Activated CD8-positive, alpha-beta memory T cell treated with anti-CD3 and anti-CD28 coated beads, Interleukin-2, amount 50 U/mL, for 24 hours (primary cell): ENCODE data around the gene BTD.
A peak's percentile ranks its signal among the peaks of the same experiment; 100 is the strongest.

Source experiments
- DNase-seq: peaks from one replicate; pipeline ENCODE4 v3.0.0-alpha.2; 2020; ENCODE audit errors: extremely low read depth

BTD gene, protein sequence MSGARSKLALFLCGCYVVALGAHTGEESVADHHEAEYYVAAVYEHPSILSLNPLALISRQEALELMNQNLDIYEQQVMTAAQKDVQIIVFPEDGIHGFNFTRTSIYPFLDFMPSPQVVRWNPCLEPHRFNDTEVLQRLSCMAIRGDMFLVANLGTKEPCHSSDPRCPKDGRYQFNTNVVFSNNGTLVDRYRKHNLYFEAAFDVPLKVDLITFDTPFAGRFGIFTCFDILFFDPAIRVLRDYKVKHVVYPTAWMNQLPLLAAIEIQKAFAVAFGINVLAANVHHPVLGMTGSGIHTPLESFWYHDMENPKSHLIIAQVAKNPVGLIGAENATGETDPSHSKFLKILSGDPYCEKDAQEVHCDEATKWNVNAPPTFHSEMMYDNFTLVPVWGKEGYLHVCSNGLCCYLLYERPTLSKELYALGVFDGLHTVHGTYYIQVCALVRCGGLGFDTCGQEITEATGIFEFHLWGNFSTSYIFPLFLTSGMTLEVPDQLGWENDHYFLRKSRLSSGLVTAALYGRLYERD

DNA sequence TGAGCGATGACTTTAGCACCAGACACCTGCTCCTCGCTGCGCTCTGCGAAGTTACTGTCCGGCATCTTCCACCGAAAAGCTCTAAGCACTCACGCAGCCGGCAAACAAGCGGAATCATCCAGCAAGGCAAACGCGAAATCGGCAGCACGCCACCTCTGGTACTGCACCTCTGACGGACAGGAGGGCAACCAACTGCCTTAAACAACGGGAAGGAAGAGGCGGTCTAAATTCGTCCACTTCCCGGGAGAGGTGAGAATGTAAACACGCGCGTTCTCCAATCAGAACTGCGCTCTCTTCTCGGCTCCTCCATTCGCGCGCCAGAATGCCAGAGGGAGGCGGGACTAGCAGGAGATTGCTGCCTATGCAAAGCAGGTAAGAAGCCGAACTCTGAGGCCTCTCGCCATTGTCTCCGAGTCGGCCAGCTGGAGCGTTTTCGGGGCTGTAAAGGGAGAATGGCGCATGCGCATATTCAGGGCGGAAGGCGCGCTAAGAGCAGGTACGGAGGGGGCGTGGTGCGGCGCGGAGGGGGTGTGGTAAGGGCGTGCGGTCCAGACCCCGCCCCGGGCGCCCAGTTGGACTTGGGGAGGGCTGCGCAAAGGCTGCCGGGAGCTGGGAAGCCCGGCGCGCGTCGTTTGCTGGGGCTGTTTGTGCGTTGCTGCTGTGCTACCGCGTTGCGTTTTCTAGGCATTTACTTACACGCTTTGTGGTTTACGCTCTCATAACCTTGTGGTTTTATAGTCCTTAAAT lies at the start of gene BTD, which contains the start of gene HACL1:
Gene BTD (plus strand): TSS at position 347 of the 747 bp plus-strand sequence. CDS start 33,695 bp downstream, outside the sequence.
Gene HACL1 (minus strand): TSS at position 171 of the 747 bp plus-strand sequence. CDS start 106 bp downstream, at position 65.
- peak; percentile 98 for DNase-seq

DNA sequence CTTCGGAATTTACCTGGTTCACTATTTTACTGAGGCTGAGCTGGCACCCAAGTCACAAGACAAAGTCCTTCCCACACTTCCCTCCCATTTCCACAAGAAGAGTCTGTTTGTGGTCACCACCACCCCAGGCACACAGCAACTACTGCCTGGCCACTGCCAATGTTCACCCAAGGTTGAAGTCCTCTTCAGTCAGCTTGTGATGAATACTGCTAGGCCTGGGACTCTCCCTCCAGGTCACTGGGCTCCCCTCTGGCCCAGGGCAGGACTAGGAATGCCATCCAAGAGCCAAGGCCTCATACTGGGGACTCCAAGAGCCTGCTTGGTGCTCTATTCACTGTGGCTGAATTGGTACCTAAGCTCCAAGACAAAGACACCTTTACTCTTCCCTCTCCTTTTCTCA lies 49.6 kb upstream of the BTD start:
- no peak for DNase-seq

DNA sequence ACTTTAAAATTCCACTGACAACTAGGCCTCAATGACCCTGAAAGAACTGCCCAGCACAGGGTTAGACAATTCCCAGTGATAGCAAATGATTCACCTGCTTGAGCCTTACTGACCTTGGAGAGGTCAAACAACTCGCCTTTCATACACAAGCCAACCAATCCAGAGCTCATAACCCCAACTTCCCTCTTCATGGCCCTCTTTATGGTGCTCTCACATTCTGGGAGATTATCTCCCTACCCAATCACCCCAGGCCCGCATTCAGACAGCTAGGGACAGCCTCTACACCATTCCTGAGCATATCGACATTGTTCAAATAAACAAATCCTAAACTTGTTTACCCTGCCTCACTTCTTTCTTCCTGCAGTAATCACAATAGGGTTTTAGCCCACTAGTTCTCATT lies 47.8 kb upstream of the BTD start:
- DNase-seq = no peak

DNA sequence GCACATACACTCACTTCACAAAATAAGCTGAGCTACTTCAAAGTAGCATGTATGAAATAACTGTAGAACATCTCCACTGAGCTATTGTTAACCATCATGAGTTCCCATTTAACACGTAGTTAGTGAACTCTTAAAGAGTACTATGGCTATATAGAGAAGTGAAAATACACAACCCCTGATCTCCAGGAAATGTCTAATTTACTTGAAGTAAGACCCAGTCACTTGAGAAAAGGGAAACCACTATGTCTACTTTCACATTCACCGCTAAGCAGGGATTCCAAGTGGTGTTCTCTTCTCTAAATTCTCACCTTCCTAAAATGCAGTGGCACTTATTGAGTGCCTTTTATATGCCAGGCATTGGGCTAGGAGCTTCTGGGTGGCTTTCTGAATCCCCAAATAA lies 45.0 kb upstream of the BTD start:
- no peak for DNase-seq

DNA sequence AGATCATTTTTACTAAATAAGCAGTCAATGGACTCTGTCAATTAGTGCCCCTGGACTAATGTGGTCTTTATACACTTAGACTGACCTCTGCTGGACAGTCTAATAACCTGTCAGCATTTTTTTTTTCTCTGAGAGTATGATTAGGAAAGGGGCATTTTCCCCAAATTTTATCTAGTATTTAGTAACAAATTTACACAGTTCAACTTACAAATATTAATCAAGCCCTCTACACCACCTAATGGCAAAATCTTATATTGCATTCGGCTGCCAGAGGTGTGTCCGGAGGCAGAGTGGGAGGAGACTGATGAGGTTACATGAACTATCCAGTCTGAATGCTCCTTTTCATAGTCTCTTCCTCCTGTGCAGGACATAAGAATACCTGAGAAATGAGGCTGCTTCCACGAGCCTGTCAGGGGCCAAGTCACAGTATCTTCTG lies 44.0 kb upstream of the BTD start:
- DNase-seq = no peak

DNA sequence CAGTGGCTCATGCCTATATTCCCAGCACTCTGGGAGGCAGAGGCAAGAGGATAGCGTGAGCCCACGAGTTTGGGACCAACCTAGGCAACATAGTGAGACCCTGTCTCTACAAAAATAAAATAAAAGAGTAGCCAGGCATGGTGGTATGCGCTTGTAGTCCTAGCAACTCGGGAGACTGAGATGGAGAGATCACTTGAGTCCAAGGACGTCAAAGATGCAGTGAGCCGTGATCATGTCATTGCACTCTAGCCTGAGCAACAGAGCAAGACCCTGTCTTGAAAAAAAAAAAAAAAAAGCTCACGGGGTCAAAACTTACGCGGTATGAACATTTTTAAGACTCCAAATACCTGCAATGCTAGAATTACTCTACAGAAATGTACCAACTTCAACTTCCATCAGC lies 43.0 kb upstream of the BTD start:
- no peak for DNase-seq

DNA sequence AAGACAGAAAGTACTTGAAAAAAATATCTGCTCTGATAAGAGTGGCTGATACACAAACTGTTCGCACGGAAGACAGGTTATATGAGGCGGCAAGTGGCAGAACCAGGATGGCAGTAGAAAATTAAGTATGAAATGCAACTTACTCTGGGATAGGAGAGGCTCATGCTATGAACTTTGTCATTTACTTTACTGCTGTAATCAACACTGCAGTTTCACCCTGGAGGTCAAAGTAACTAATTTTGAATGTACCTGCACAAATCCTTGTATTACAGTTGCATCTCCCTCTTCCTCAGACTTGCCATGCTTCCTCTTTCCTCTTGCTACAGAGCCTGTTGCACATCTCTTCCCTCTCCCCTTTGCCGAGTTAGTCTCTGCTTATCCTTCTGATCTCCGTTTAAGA lies 39.0 kb upstream of the BTD start:
- no peak for DNase-seq

DNA sequence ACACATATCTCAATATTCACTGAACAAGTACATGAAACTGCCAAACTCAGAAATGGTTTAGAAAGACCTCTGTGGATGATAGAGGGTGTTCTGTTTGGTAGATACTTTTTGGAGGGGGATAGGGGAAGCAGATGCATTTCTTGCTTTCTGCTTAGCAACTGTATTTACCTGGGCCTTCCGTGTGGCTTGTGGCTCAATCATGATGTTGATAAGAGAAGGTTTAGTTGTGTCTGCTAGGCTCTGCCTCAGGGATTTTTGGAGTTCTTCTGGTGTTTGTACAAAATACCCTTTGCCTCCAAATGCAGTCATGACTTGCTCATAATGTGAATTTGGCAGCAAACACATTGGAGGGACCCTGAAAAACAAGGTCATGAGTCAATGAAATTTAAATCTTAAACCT lies 38.4 kb upstream of the BTD start:
- no peak for DNase-seq

DNA sequence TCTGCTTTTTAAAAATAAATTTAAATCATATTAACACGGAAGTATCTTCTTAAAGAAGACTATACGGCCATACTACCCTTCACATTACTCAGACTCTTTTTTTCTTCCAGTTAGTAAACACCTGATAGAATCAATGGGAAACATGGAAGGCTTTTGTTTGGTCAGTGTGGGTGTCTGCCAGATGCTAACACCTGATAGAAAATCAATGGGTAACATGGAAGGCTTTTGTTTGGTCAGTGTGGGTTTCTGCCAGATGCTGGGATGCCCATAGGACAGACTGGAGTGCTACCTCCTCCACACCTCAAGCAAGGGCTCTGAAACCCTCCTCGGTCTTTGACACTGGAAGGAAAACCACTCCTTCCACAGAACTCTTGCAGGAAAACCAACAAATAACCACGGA lies 29.4 kb upstream of the BTD start:
- DNase-seq = no peak

DNA sequence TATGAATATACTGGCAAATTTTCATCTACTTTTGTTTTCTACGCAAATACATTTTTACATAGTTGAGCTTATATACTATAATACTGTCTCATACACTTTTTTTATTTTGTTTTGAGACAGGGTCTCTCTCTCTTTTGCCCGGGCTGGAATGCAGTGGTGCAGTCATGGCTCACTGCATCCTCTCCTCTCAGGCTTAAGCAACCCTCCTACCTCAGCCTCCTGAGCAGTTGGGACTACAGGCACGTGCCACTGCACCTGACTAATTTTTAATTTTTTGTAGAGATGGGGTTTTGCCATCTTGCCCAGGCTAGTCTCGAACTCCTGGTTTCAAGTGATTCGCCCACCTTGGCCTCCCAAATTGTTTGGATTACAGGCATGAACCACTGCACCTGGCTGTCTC lies 26.1 kb upstream of the BTD start:
- DNase-seq = no peak

DNA sequence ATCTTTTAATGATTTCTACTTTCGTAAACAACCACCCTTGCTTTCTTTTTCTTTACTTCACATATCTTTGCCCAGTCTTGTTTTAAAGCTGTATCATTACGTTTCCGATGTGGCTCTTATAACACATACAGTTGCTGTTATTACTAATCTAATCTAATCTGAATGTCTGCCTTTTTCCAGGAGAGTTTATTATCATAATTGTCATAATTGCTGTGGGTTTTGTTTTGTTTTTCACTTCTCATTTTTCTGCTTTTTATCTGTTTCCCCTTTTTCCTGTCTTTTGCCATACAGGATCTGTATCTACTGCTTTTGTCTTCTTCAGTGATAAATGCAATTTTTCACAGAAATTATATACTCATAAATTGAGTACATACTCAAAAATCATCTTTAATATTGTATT lies 25.1 kb upstream of the BTD start:
- no peak for DNase-seq

DNA sequence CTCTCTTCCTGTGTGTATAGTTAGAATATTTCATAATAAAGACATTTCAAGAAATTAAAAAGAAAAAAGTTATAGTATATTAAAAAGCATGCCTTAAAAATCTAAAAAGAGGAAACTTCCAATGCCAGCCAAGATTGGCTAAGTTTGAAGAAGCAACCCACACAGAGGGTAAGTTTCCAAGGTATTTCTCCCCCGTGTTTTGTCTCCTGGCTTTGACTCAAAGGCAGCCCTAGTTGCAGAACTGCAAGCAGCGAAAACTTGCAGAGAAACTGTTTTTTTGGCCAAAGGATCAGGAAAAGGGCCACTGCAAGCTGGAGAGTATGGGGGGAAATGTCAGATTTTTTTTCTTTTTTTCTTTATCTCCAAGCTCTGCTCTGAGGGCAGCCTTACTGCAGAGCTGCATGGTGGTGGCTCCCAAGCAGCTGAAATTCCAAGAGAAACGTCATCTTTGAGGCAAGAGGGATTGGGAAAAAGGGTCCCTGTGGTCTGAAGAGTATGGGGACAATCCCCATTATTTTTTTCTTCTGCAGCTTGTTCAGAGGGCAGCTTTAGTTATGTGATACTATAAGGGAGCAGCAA lies 23.2 kb upstream of the BTD start:
- DNase-seq = no peak

DNA sequence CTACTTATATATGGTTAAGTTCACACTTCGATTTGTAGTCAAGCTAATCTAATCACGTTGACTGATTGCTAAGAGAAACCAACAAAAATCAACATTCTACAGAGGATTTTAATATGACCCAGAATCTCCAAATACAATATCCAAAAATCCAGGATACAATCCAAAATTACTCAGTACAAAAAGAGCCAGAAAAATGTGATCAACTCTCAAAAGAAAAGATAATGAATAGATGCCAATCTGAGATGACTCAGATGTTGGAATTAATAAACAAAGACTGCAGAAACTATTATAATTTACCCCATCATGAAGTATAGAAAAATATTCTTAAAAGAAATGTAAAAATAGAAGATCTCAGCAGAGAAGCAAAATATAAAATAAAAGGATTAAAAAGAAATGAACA lies 22.5 kb upstream of the BTD start:
- DNase-seq = no peak

DNA sequence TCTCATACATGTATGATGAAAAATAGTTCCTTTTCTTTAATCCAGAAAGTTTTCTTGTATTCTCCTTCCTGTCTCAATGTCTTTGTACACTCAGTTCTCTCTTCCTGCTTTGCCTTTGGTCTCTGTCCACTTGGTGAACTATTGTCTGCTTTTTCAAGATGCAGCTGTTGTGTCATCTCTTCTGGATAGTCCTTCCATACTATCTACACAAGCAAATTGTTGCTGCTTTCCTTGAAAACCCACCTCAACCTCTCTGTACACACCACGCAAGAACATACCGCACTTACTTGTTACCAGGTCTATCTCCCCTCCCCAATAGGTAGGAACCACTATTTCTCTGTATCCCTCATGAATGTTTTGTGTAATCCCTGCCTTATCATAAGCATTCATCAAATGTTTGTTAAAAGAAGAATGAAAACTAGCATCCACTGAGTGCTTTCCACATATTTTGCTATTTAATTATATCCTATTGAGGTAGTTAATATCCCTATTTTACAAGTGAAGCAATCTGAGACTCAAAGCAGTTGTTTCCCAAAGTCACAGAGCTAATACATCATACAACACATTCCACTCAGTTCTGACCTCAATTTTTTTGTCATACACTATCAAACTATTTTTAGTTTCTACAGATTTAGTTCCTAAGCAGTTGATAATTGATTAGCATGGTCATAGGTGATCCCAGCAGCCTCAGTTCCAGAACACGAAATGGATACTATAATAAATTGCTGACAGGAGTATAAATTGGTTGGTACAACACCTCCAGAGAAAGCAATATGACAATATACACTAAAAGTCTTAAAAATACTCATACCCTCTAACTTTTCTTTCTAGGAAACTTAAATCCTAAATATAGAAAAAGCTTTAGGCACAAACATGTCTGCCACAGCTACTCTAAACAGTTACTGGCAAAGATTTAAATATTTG lies 19.8 kb upstream of the BTD start:
- DNase-seq = no peak

DNA sequence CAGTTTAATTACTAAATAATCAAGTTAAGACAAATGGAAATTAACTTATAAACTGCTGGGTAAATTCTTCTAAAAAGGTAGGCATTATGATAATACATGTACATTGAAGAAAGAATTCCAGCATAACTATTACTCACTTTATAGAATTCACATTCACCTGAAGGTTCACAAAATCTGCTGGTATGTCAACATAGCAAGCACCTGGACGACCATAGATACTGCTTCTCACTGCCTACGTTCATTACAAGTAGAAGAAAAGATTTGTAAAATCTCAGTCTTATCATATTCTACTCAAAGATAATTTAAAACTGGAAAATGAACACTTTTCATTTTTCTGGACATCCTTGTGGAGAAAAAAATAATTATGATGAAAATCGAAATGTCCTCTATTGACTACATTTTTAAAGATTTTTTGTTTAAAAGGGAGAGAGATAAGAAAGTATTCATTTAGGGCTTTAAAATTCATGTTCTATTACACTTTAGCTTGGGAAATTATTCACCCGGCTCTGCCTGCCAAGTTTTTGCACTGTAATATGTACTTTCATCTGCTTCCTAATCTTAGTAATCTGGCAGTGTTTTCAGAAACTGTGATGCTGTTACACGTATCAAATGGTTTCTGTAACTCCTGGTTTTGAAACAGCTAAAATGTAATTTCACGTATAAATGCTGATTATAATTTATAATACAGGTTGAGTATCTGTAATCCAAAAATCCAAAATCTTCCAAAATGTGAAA lies 16.3 kb upstream of the BTD start:
- no peak for DNase-seq

DNA sequence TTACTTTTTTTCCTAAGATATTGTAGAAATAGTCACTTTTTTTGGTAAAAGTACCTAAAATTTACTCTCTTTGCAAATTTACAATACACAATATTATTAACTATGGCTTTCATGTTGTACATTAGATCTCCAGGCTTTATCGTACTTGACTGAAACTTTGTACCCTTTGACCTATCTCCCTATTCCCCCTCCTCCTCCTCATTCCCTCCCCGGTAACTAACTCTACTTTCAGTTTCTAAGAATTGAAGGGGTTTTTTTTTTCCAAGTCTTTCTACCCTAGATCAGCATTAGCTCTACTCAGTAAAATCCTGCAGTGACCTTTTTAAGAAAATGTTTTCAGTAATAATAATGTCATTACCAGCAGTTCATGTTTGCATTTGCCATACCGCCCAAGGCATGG lies 10.3 kb upstream of the BTD start:
- DNase-seq = no peak

DNA sequence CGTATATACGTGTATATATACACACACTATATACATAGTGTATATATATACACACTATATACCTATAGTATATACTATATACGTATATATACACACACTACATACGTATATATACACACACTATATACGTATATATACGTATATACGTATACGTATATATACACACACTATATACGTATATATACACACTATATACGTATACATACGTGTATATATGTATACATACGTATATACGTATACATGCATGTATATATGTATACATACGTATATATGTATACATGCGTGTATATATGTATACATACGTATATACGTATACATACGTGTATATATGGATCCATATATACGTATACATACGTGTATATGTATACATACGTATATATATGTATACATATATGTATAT lies 9.6 kb upstream of the BTD start:
- DNase-seq = no peak

DNA sequence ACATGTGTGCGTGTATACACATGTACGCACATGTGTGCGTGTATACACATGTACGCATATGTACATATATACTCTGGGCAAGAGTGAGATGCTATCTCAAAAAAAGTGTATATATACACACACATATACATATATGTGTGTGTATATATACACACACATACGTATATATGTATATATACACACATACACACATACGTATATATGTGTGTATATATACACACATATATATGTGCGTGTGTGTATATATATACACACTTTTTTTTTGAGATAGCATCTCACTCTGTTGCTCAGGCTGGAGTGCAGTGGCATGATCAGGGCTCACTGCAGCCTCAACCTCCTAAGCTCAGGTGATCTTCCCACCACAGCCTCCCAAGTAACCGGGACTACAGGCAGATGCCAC lies 8.6 kb upstream of the BTD start:
- DNase-seq = no peak

DNA sequence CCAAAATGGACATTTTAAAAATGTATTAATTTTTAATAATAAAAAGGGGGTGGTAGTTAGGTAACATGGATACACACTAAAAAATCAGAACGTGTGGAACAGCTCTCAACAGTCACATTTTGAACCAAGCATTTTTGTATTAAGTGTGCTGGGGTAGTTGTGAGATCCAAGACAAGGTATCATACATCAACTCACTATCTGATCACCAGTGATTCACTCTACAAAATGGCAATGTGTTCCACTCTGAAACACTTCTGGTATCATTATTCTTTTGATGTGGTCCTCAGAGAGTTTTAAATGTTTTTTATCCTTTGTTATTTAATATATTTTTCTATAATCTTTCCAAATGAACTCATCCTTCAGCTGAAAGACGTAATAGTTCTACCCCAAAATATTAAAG lies 5.6 kb upstream of the BTD start:
- DNase-seq = no peak

DNA sequence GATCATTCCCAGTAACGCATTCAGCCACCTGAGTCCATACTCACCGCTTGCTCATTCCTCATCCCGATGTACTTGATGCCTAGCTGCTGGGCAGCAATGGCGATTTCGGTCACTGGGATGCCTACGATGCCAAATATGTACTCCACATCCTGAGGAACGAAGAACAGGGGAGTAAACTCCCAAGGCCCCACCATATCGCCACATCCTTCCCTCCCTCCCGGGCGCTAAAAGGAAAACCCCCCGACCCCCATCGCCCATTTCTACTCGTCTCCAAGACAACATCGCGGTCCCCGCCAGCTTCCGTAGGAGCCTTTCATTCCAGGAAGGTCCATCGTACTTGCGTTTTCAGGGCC lies 523 bp upstream of the BTD start:
- no peak for DNase-seq

DNA sequence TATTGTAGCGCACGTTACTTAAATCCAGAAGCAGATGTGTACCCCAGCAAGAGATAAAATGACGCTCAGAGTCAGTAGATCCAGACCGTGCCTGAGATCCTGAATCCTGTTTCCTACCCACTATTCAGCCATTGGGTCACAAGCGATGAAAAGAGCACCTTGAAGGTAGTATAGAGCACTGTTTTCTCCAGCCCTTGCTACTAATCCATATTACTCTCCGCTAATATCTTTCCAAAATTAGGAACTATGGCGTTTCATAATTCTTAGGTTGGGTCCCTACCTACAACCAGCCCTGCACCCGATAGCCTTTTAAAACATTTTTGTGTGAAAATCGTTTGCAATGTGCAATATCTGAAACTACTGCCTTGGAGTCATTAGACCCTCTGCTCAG lies 596 bp downstream of the BTD start:
- no peak for DNase-seq
